NT2/D1 (cell line): ENCODE results near the gene DDX18.

Source experiments
- YY1 ChIP-seq: IDR thresholded peaks from 2 replicates; pipeline ENCODE4 v1.6.1; 2011; ENCODE audit not compliant: insufficient read length, insufficient read depth
- ZNF274 ChIP-seq: IDR thresholded peaks from 2 replicates; pipeline ENCODE4 v1.6.1; 2011; ENCODE audit warnings: mild to moderate bottlenecking, low read depth, low read length

DNA sequence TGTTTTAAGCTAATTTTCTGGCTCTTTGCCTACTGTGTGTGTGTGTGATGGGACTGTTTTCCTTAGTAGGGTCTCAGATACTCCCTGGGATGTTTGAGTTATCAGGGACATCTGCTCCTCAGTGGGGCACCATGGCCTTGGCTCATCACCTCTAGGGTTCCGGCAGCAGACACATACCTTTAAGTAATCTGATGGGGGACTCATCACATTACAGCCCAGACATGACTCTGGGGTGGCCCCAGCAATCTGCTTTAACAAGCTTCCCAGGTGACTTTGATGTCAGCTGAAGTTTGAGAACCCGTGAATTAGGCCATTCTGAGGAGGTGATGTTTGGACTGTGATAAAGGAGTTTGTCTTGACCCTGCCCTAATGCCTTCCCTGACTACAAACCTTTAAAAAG lies 38.8 kb downstream of the DDX18 start:
- TF ChIP-seq YY1 (no peak), ZNF274 (no peak)
